ENCODE results near the gene CRYGA. TPM values are rescaled to one million over a fixed set of nuclear protein-coding genes. Genes with fewer than 3 reads are reported as not detected.
"Not testable (repeated sequence)": the region's sequence is repeated elsewhere in the genome, so short reads cannot be mapped to it uniquely, and the experiment has no call there.

The CRYGA gene
- total RNA-seq, 1 experiment from 2014 or later: not detected

GRCh38 chr2:208122248-208122647, 41.1 kb downstream of the CRYGA start:
- Histone ChIP-seq H3K27ac (no peak overlapping the region), H3K4me3 (no peak overlapping the region), H3K9me3 (replicated peaks) (no peaks in the 10 kb centered on the region), H3K27me3 (no peaks in the 10 kb centered on the region), H3K4me1 (no peaks in the 10 kb centered on the region), H3K36me3 (no peaks in the 10 kb centered on the region)
- no peak for DNase-seq

- H3K4me1 ChIP-seq: no peaks in the 10 kb centered on the region
- no peaks in the 10 kb centered on the region for H3K36me3 ChIP-seq
- no peak for DNase-seq
- H3K27me3 ChIP-seq: no peaks in the 10 kb centered on the region
- no peak overlapping the region for H3K27ac ChIP-seq
- H3K4me3 ChIP-seq: no peak overlapping the region
- H3K9me3 ChIP-seq (replicated peaks): no peaks in the 10 kb centered on the region
These were observed 44.5 kb downstream of the CRYGA start for GRCh38 chr2:208118918-208119317.

- not testable (repeated sequence) for H3K4me1 ChIP-seq; H3K27me3 ChIP-seq; DNase-seq; H3K36me3 ChIP-seq; H3K9me3 ChIP-seq (replicated peaks); H3K27ac ChIP-seq; H3K4me3 ChIP-seq
These were observed 46.0 kb downstream of the CRYGA start for GRCh38 chr2:208117390-208117789.

- Histone ChIP-seq H3K4me1 (peaks cover 4% of the 10 kb centered on the region; the same call in 1 of the 2 replicates), H3K9me3 (replicated peaks) (no peaks in the 10 kb centered on the region), H3K4me3 (no peak overlapping the region), H3K27ac (no peak overlapping the region), H3K36me3 (no peaks in the 10 kb centered on the region), H3K27me3 (no peaks in the 10 kb centered on the region)
- DNase-seq: peak in 1 of 2 experiments; percentile 40
These were observed 50.4 kb downstream of the CRYGA start for GRCh38 chr2:208112969-208113368.

- DNase-seq; H3K27me3 ChIP-seq; H3K36me3 ChIP-seq; H3K27ac ChIP-seq; H3K9me3 ChIP-seq (replicated peaks); H3K4me1 ChIP-seq; H3K4me3 ChIP-seq: not testable (repeated sequence)
These were observed 51.1 kb downstream of the CRYGA start for GRCh38 chr2:208112273-208112745.

Other genes starting within 250 kb of the CRYGA start
- gene PLEKHM3, start 138.1 kb downstream of the CRYGA start, total RNA-seq (2014; rRNA removed; shearing (Covaris generic)): 5.1 and 6.1 TPM in 2 replicates
- not detected in 2 replicates for gene CRYGD, start 39.1 kb downstream of the CRYGA start, total RNA-seq (2014; rRNA removed; shearing (Covaris generic))
- gene CRYGC, start 33.8 kb downstream of the CRYGA start, total RNA-seq (2014; rRNA removed; shearing (Covaris generic)): not detected in 2 replicates
- not detected in 2 replicates for gene CRYGB, start 17.4 kb downstream of the CRYGA start, total RNA-seq (2014; rRNA removed; shearing (Covaris generic))
- not detected in 2 replicates for gene C2orf80, start 26.4 kb upstream of the CRYGA start, total RNA-seq (2014; rRNA removed; shearing (Covaris generic))
- 61.1 and 66.4 TPM in 2 replicates for gene IDH1, start 91.5 kb upstream of the CRYGA start, total RNA-seq (2014; rRNA removed; shearing (Covaris generic))
- 34.2 and 36.6 TPM in 2 replicates for gene PIKFYVE, start 102.7 kb upstream of the CRYGA start, total RNA-seq (2014; rRNA removed; shearing (Covaris generic))
- 0.16 TPM in 1 of 2 replicates, not detected in the other for gene PTH2R, start 243.2 kb upstream of the CRYGA start, total RNA-seq (2014; rRNA removed; shearing (Covaris generic))